SU-DHL-6 (cell line): ENCODE results near the gene SIK3.

Experiments
- H2AFZ ChIP-seq: fragments of 200-600 bp; sonication (generic); 2 replicates; pipeline ENCODE4 v1.6.1; 2014; ENCODE audit warnings: low read depth, mild to moderate bottlenecking, moderate library complexity, mixed read lengths, antibody characterized with exemption, low read length; ENCODE audit not compliant: severe bottlenecking
- H3F3A ChIP-seq: fragments of 200-600 bp; shearing (Covaris generic); 2 replicates; pipeline ENCODE4 v1.6.0; 2016; ENCODE audit warnings: antibody characterized with exemption, mild to moderate bottlenecking; ENCODE audit not compliant: insufficient read depth
- H3K27ac ChIP-seq: fragments of 200-600 bp; sonication (generic); 2 replicates; pipeline ENCODE4 v1.5.1; 2016; ENCODE audit warnings: low read depth, mild to moderate bottlenecking, low read length, moderate library complexity, mixed read lengths
- H3K27me3 ChIP-seq: fragments of 200-600 bp; sonication (generic), shearing (Covaris generic); 2 replicates; pipeline ENCODE4 v1.6.0; 2014; ENCODE audit warnings: mild to moderate bottlenecking, low read length
- H3K36me3 ChIP-seq: fragments of 200-600 bp; sonication (generic); 2 replicates; pipeline ENCODE4 v1.6.1; 2014; ENCODE audit warnings: mild to moderate bottlenecking, low read length, mixed read lengths
- H3K4me2 ChIP-seq: fragments of 300-600, 200-600 bp; shearing (Covaris generic), sonication (generic); 2 replicates; pipeline ENCODE4 v1.6.0; 2014; ENCODE audit warnings: low read length, low read depth, mild to moderate bottlenecking; ENCODE audit not compliant: poor library complexity, severe bottlenecking
- H3K4me3 ChIP-seq: fragments of 200-600 bp; sonication (generic); 2 replicates; pipeline ENCODE4 v1.5.1; 2014; ENCODE audit warnings: antibody characterized with exemption, low read length, mild to moderate bottlenecking, mixed read lengths; ENCODE audit not compliant: insufficient read depth, poor library complexity, severe bottlenecking
- H3K79me2 ChIP-seq: fragments of 200-600 bp; sonication (generic); 2 replicates; pipeline ENCODE4 v1.6.1; 2014; ENCODE audit warnings: mild to moderate bottlenecking, low read length, moderate library complexity; ENCODE audit not compliant: insufficient read depth
- H3K9ac ChIP-seq: fragments of 200-600 bp; sonication (generic); 2 replicates; pipeline ENCODE4 v1.7.0; 2014; ENCODE audit warnings: mild to moderate bottlenecking, low read length
- H3K9me2 ChIP-seq: fragments of 200-600 bp; sonication (generic); replicated peaks from 2 replicates; pipeline ENCODE4 v1.6.1; 2014; ENCODE audit warnings: low read length; ENCODE audit not compliant: insufficient read depth
- H3K9me3 ChIP-seq: fragments of 200-600 bp; sonication (generic); 2 replicates; pipeline ENCODE4 v1.6.1; 2014; ENCODE audit warnings: low read length, mixed read lengths; ENCODE audit not compliant: insufficient read depth
- H4K20me1 ChIP-seq: fragments of 200-600 bp; sonication (generic); 2 replicates; pipeline ENCODE4 v1.6.1; 2014; ENCODE audit warnings: low read depth, mild to moderate bottlenecking, antibody characterized with exemption, low read length, moderate library complexity, mixed read lengths
- CTCF ChIP-seq: fragments of 200-600 bp; sonication (generic); IDR thresholded peaks from one replicate; pipeline ENCODE4 v1.5.1; 2017; ENCODE audit warnings: antibody characterized with exemption, mild to moderate bottlenecking, low read length, moderate library complexity; ENCODE audit not compliant: insufficient read depth, poor library complexity, severe bottlenecking
- EZH2phosphoT487 ChIP-seq: fragments of 200-600 bp; sonication (generic), shearing (Covaris generic); conservative IDR thresholded peaks from 2 replicates; pipeline ENCODE4 v1.6.1; 2018; ENCODE audit warnings: mild to moderate bottlenecking, antibody characterized with exemption, low read length, moderate library complexity, mixed read lengths

SIK3 gene

GRCh38 chr11:116865696-116866095, 232.5 kb downstream of the SIK3 start:
- Histone ChIP-seq H3K27ac (no peak overlapping the region), H2AFZ (no peak overlapping the region), H4K20me1 (no peaks in the 10 kb centered on the region), H3K4me2 (no peak overlapping the region), H3F3A (no peaks in the 10 kb centered on the region), H3K9me2 (no peaks in the 10 kb centered on the region), H3K79me2 (no peaks in the 10 kb centered on the region), H3K36me3 (no peaks in the 10 kb centered on the region), H3K4me3 (no peak overlapping the region), H3K27me3 (no peaks in the 10 kb centered on the region), H3K9me3 (no peaks in the 10 kb centered on the region), H3K9ac (no peak overlapping the region)
- TF ChIP-seq CTCF (no peak), EZH2phosphoT487 (no peak)

- H3K27me3 ChIP-seq, result no peaks in the 10 kb centered on the region
- no peaks in the 10 kb centered on the region for H3F3A ChIP-seq
- TF ChIP-seq EZH2phosphoT487, result no peak
- TF ChIP-seq CTCF, result no peak
- no peak overlapping the region for H3K4me2 ChIP-seq
- no peak overlapping the region for H3K27ac ChIP-seq
- no peak overlapping the region for H3K9ac ChIP-seq
- H4K20me1 ChIP-seq, result no peaks in the 10 kb centered on the region
- H3K4me3 ChIP-seq, result no peak overlapping the region
- no peaks in the 10 kb centered on the region for H3K9me3 ChIP-seq
- no peaks in the 10 kb centered on the region for H3K79me2 ChIP-seq
- no peaks in the 10 kb centered on the region for H3K9me2 ChIP-seq
- H2AFZ ChIP-seq, result no peak overlapping the region
- H3K36me3 ChIP-seq, result no peaks in the 10 kb centered on the region
These were observed 233.7 kb downstream of the SIK3 start for GRCh38 chr11:116864531-116864930.

GRCh38 chr11:116862951-116863350, 235.3 kb downstream of the SIK3 start:
- no peaks in the 10 kb centered on the region for H3K9me2 ChIP-seq
- H3K27ac ChIP-seq, result no peak overlapping the region
- no peak overlapping the region for H3K4me3 ChIP-seq
- H3K4me2 ChIP-seq, result no peak overlapping the region
- no peaks in the 10 kb centered on the region for H3K9me3 ChIP-seq
- H3F3A ChIP-seq, result no peaks in the 10 kb centered on the region
- H3K79me2 ChIP-seq, result no peaks in the 10 kb centered on the region
- no peaks in the 10 kb centered on the region for H3K36me3 ChIP-seq
- TF ChIP-seq EZH2phosphoT487 (no peak), CTCF (no peak)
- H2AFZ ChIP-seq, result no peak overlapping the region
- no peak overlapping the region for H3K9ac ChIP-seq
- H3K27me3 ChIP-seq, result no peaks in the 10 kb centered on the region
- no peaks in the 10 kb centered on the region for H4K20me1 ChIP-seq

GRCh38 chr11:116862185-116862584, 236.0 kb downstream of the SIK3 start:
- no peaks in the 10 kb centered on the region for H4K20me1 ChIP-seq
- no peak overlapping the region for H3K4me3 ChIP-seq
- no peaks in the 10 kb centered on the region for H3K9me2 ChIP-seq
- H3K79me2 ChIP-seq, result no peaks in the 10 kb centered on the region
- no peak overlapping the region for H3K27ac ChIP-seq
- H3K36me3 ChIP-seq, result no peaks in the 10 kb centered on the region
- H3K4me2 ChIP-seq, result no peak overlapping the region
- H3K27me3 ChIP-seq, result no peaks in the 10 kb centered on the region
- no peak overlapping the region for H3K9ac ChIP-seq
- no peak for TF ChIP-seq EZH2phosphoT487
- no peak for TF ChIP-seq CTCF
- H2AFZ ChIP-seq, result no peak overlapping the region
- no peaks in the 10 kb centered on the region for H3K9me3 ChIP-seq
- no peaks in the 10 kb centered on the region for H3F3A ChIP-seq
